Neural cell (in vitro differentiated cells): ENCODE data around the gene TRMT10B. TPM values are rescaled to one million over a fixed set of nuclear protein-coding genes. Genes with fewer than 3 reads are reported as not detected.

Experiments
- H2AFZ ChIP-seq: fragments of 200-600, 300-800 bp; sonication (generic), shearing (Covaris generic); 2 replicates; pipeline ENCODE4 v1.6.0; 2014; ENCODE audit warnings: low read depth, mild to moderate bottlenecking, antibody characterized with exemption, low read length, moderate library complexity
- H3F3A ChIP-seq: fragments of 200-600 bp; shearing (Covaris generic); 2 replicates; pipeline ENCODE4 v1.6.1; 2016; ENCODE audit warnings: mild to moderate bottlenecking, moderate library complexity, mixed read lengths, antibody characterized with exemption, low read length; ENCODE audit not compliant: insufficient read depth, poor library complexity, severe bottlenecking
- H3K27ac ChIP-seq: fragments of 200-600, 300-800 bp; sonication (generic), shearing (Covaris generic); 2 replicates; pipeline ENCODE4 v1.5.1; 2014; ENCODE audit warnings: mild to moderate bottlenecking, low read length, moderate library complexity
- H3K27me3 ChIP-seq: fragments of 300-800, 200-600 bp; sonication (generic), shearing (Covaris generic); 2 replicates; pipeline ENCODE4 v1.6.0; 2014; ENCODE audit warnings: mild to moderate bottlenecking, low read depth, low read length, moderate library complexity; ENCODE audit not compliant: insufficient read depth
- H3K36me3 ChIP-seq: fragments of 300-800, 200-600 bp; sonication (generic), shearing (Covaris generic); 2 replicates; pipeline ENCODE4 v1.5.1; 2014; ENCODE audit warnings: mild to moderate bottlenecking, antibody characterized with exemption, low read length, moderate library complexity; ENCODE audit not compliant: insufficient read depth
- H3K4me2 ChIP-seq: fragments of 300-800, 200-600 bp; sonication (generic), shearing (Covaris generic); 2 replicates; pipeline ENCODE4 v1.6.0; 2014; ENCODE audit warnings: mild to moderate bottlenecking, low read length
- H3K4me3 ChIP-seq: fragments of 300-800, 200-600 bp; sonication (generic), shearing (Covaris generic); 2 replicates; pipeline ENCODE4 v1.5.1; 2014; ENCODE audit warnings: mild to moderate bottlenecking, low read length, moderate library complexity
- H3K79me2 ChIP-seq: fragments of 200-600 bp; shearing (Covaris generic); replicated peaks from 2 replicates; pipeline ENCODE4 v1.6.0; 2014; ENCODE audit warnings: mild to moderate bottlenecking, low read length, moderate library complexity; ENCODE audit not compliant: insufficient read depth
- H3K9ac ChIP-seq: fragments of 300-800, 200-600 bp; sonication (generic), shearing (Covaris generic); 2 replicates; pipeline ENCODE4 v1.6.1; 2016; ENCODE audit warnings: mild to moderate bottlenecking, low read length, mixed read lengths
- H3K9me2 ChIP-seq: fragments of 200-600 bp; shearing (Covaris generic); 2 replicates; pipeline ENCODE4 v1.6.1; 2016; ENCODE audit warnings: mild to moderate bottlenecking, low read length, mixed read lengths; ENCODE audit not compliant: insufficient read depth
- H3K9me3 ChIP-seq: fragments of 200-600, 300-800 bp; sonication (generic), shearing (Covaris generic); 2 replicates; pipeline ENCODE4 v1.6.1; 2016; ENCODE audit warnings: mild to moderate bottlenecking, mixed run types, low read length, moderate library complexity, mixed read lengths
- H4K20me1 ChIP-seq: fragments of 200-600 bp; shearing (Covaris generic); 2 replicates; pipeline ENCODE4 v1.6.1; 2016; ENCODE audit warnings: mild to moderate bottlenecking, mixed run types; ENCODE audit not compliant: insufficient read depth
- CTCF ChIP-seq: fragments of 450-650 bp; IDR thresholded peaks from 2 replicates; pipeline ENCODE4 v1.5.1; 2014; ENCODE audit warnings: antibody characterized with exemption, mild to moderate bottlenecking, moderate library complexity; ENCODE audit not compliant: poor library complexity, severe bottlenecking
- EP300 ChIP-seq: fragments of 450-650 bp; conservative IDR thresholded peaks from 2 replicates; pipeline ENCODE4 v1.6.1; 2014; ENCODE audit warnings: antibody characterized with exemption, mild to moderate bottlenecking, moderate library complexity; ENCODE audit not compliant: poor library complexity, severe bottlenecking
- EZH2 ChIP-seq: fragments of 200-600, 300-800 bp; shearing (Covaris generic), sonication (generic); IDR thresholded peaks from 2 replicates; pipeline ENCODE4 v1.6.1; 2014; ENCODE audit warnings: antibody characterized with exemption, low read length, borderline replicate concordance, mild to moderate bottlenecking; ENCODE audit not compliant: insufficient read depth, poor library complexity, severe bottlenecking
- MXI1 ChIP-seq: fragments of 450-650 bp; conservative IDR thresholded peaks from 2 replicates; pipeline ENCODE4 v1.6.1; 2014; ENCODE audit warnings: antibody characterized with exemption, mild to moderate bottlenecking; ENCODE audit not compliant: poor library complexity, severe bottlenecking
- POLR2AphosphoS5 ChIP-seq: IDR thresholded peaks from 2 replicates; pipeline ENCODE4 v1.6.1; 2012
- RAD21 ChIP-seq: fragments of 450-650 bp; conservative IDR thresholded peaks from 2 replicates; pipeline ENCODE4 v1.6.1; 2014; ENCODE audit warnings: antibody characterized with exemption, mild to moderate bottlenecking, moderate library complexity
- REST ChIP-seq: IDR thresholded peaks from 2 replicates; pipeline ENCODE4 v1.6.1; 2012; ENCODE audit warnings: borderline replicate concordance
- SMC3 ChIP-seq: fragments of 450-650 bp; conservative IDR thresholded peaks from 2 replicates; pipeline ENCODE4 v1.6.1; 2014; ENCODE audit warnings: antibody characterized with exemption, mild to moderate bottlenecking, moderate library complexity; ENCODE audit not compliant: poor library complexity
- TAF1 ChIP-seq: IDR thresholded peaks from 2 replicates; pipeline ENCODE4 v1.6.1; 2012; ENCODE audit warnings: low read depth
- polyA plus RNA-seq: library from polyadenylated mRNA; depleted of rRNA; stranded (reverse); fragments of >200 nt; gene quantifications from 2 replicates; pipeline ENCODE4 v1.2.3, GENCODE V29; 2014

TRMT10B gene
- polyA plus RNA-seq, 1 donor from 2014 or later: 11.2 TPM

GRCh38 chr9:37730256-37730655 is 23.3 kb upstream of the TRMT10B start:
- Histone ChIP-seq H3K4me3 (no peak overlapping the region), H3K27me3 (no peaks in the 10 kb centered on the region), H3F3A (no peaks in the 10 kb centered on the region), H4K20me1 (no peaks in the 10 kb centered on the region), H2AFZ (no peak overlapping the region), H3K9me2 (no peaks in the 10 kb centered on the region), H3K79me2 (no peaks in the 10 kb centered on the region), H3K9ac (no peak overlapping the region), H3K9me3 (no peaks in the 10 kb centered on the region), H3K36me3 (no peaks in the 10 kb centered on the region), H3K4me2 (no peak overlapping the region), H3K27ac (no peak overlapping the region)
- no peak for TF ChIP-seq SMC3
- TF ChIP-seq CTCF: no peak
- no peak for TF ChIP-seq EZH2
- no peak for TF ChIP-seq POLR2AphosphoS5

DNA sequence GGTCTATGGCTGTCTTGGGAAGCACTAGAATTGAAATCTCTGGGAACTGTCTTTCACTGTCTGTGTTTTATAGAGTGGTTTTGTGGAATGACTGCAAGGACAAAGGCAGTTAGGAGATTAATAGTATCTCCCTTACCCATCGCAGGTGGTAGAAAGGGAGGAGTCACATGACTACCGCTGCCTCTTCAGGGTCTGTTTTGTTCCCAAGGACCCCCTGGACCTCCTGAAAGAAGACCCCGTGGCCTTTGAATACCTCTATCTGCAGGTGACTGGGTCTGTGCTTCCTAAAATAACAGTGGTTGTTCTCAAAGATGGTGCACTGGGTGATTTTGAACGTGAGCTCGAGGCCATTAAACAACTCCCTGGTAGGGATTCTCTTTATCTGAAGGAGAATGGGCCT is 22.8 kb upstream of the TRMT10B start:
- Histone ChIP-seq H2AFZ (no peak overlapping the region), H3K9me2 (no peaks in the 10 kb centered on the region), H4K20me1 (no peaks in the 10 kb centered on the region), H3K27ac (no peak overlapping the region), H3K9ac (no peak overlapping the region), H3K9me3 (no peaks in the 10 kb centered on the region), H3K4me2 (no peak overlapping the region), H3K4me3 (no peak overlapping the region), H3K27me3 (no peaks in the 10 kb centered on the region), H3F3A (no peaks in the 10 kb centered on the region), H3K79me2 (no peaks in the 10 kb centered on the region), H3K36me3 (no peaks in the 10 kb centered on the region)
- TF ChIP-seq REST (no peak), POLR2AphosphoS5 (no peak), TAF1 (no peak), CTCF (no peak), EP300 (no peak), SMC3 (no peak), MXI1 (no peak), RAD21 (no peak), EZH2 (no peak)
